VCaP (cell line): Measurements from ENCODE around the gene TXNRD3.

ENCODE experiments used
- H3K27ac ChIP-seq: fragments of 450-650 bp; 2 replicates; pipeline ENCODE4 v1.5.1; 2017
- CTCF ChIP-seq: fragments of 450-650 bp; conservative IDR thresholded peaks from 2 replicates; pipeline ENCODE4 v1.5.1; 2017; ENCODE audit warnings: mild to moderate bottlenecking, moderate library complexity

Gene TXNRD3

GRCh38 chr3:126618021-126618420 is 36.9 kb downstream of the TXNRD3 start:
- no peak overlapping the region for H3K27ac ChIP-seq
- no peak for TF ChIP-seq CTCF

GRCh38 chr3:126617571-126617970 is 37.4 kb downstream of the TXNRD3 start:
- no peak overlapping the region for H3K27ac ChIP-seq
- no peak for TF ChIP-seq CTCF

- TF ChIP-seq CTCF = no peak
- no peak overlapping the region for H3K27ac ChIP-seq
These were observed 38.0 kb downstream of the TXNRD3 start for GRCh38 chr3:126616931-126617330.

- TF ChIP-seq CTCF = no peak
- H3K27ac ChIP-seq = no peak overlapping the region
These were observed 41.3 kb downstream of the TXNRD3 start for GRCh38 chr3:126613479-126614188.

GRCh38 chr3:126612479-126613205 is 42.3 kb downstream of the TXNRD3 start:
- H3K27ac ChIP-seq = no peak overlapping the region
- TF ChIP-seq CTCF = no peak

GRCh38 chr3:126609909-126610308 is 45.0 kb downstream of the TXNRD3 start:
- H3K27ac ChIP-seq = no peak overlapping the region

More at GRCh38 chr3:126609909-126610308, 45.0 kb downstream of the TXNRD3 start:
- TF ChIP-seq CTCF = no peak
